ENCODE results near the gene FXYD6.

Gene FXYD6

DNA sequence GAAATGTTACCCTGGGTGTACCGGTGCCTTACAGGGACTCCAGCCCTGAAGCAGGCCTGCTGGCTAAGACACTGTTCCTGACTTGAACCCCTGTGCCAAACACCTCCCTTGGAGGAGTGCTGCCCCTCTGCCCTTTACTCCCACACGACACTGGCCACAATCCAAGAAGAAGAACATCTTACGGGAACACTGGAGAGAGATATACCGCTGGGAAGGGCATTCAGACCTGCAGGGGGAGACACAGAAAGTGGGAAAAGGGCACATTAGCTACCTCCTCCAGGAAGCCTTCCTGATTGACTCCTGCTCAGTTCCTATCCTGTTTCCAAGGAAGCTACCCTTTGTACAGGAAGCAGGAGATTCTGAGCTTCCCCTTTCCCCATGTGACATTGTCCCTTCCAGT, 34.1 kb upstream of the FXYD6 start:
- no peak for DNase-seq

DNA sequence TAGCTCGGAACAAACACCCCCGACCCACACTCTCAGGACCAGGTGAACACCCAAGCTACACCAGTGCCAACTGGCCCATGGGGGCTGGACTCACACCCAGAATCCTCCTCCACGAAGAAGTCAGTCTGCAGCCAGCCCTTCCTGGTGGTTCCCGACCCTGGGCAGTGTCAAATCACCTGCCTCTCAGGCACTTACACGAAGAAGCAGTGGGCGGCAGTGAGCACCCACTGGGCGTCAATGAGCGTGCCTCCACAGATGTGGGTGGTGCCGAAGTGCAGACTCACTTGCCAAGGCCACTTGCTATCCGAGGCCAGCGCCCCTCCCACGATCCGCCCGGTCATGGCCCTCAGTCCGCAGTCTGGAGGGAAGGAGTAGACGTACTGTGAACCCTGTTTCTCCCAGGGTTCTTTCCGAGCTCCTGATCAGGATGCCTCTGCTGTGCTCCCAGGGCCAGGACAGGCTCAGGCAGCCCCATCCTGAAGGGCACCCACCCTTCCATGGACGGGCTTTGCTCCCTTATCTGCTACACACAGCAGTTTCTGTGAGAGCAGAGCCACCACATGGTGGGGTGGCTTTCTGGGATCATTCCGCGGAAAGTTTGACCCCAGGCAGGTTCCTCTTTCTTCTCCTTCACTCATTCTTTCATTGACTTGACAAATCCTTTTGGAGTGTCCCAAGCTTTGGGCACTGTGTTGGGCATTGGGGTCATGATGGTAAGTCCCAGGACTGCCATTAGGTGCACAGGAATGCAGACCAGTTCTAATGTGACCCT, 33.3 kb upstream of the FXYD6 start:
- DNase-seq, result no peak

GRCh38 chr11:117908959-117909610, 32.6 kb upstream of the FXYD6 start:
- DNase-seq, result no peak

DNA sequence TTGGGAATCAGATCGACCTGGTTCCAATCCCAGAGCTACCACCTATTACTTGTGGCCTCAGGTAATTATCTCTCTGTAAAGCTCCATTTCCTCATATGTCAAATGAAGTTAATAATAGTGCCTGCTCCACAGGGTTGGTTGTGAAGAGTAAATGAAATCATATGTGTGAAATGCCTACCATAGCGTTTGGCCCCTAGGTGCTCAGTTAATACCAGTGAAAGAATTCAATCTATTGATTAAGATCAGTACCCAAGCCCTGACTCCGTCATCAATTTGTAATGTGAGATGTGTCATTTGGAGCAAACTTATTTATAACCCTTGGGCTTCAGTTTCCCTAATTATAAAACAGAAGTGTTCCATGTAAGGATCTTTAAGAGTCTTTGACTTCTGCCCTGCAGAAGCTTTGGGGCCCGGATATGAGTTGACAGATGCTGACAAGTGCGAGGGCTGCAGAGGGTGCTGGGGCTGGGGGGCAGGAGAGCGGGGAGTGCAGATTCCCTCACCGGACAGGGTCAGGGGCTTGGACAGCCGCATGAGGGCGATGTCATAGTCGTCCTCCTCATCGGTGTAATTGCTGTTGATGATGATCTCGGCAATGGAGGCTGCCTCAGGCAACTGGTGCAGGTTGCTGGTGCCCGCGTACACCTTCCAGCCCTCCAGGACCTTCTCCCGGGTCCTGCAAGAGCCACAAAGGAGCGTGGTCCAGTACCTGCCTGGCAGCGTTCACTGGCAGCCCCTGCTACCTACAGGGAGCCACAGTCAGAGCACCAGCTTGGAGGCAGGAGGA, 31.8 kb upstream of the FXYD6 start:
- no peak for DNase-seq

- DNase-seq, result peak; percentile 77
Observed at GRCh38 chr11:117907276-117908108, 31.0 kb upstream of the FXYD6 start.

DNA sequence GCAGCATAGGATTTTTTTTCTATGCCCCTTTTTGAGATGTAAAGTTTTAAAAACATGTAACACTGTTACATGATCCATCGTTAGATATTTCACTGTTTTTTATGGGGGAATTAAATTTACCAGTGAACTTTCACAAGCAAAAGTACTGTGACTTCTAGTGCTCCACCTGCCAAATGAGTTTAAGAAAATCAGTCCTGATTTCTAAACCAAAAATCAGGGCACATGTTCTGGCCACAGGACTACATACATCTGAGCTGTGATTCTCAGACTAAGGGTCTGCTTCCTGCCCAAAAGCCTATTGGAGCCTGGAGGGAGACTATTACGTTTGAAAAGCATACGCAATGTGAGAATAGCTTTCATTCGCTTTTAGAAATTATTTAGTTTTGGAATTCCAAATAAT, 30.3 kb upstream of the FXYD6 start:
- no peak for DNase-seq

GRCh38 chr11:117906126-117906525, 29.7 kb upstream of the FXYD6 start:
- DNase-seq, result no peak

GRCh38 chr11:117905524-117905923, 29.1 kb upstream of the FXYD6 start:
- DNase-seq, result no peak

DNA sequence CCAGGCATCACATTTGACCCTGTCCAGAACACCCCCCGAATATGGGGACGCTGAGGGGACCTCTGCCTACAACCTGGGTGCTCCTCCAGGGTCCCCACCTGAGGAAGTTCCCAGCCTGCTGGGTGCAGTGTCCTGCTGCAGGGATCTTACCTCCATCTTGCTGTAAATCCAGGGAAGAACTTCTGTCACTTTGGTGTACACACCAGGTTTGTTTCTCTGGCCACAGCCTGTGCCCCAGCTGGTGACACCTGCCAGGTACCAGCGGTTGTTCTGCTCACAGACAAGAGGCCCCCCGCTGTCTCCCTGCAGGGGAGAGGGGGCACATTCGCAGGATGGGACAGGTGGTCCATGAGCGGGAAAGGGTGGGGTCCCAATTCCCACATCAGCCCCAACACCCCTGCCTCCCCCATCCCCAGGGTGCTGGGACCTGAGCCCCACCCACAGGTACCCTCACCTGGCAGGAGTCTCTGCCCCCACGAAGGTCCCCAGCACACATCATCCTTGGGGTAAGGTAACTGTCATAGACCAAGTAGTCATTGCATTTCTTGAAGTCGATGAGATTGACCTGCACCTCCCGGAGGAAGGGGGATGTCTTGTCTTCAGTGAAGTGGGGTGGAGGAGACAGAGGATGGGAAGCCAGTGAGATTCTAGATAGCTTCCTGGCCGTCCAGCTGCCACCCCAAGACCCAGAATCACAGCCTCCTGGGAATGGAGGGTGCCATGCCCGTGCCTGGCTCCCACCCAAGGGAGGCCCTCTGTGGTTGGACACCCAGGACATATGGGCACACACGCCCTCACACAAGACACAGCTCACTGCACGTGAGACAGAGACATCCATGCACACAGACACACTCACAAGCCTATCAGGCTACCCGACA, 27.3 kb upstream of the FXYD6 start:
- no peak for DNase-seq

- DNase-seq, result no peak
Observed at GRCh38 chr11:117902001-117902845, 25.8 kb upstream of the FXYD6 start.

DNA sequence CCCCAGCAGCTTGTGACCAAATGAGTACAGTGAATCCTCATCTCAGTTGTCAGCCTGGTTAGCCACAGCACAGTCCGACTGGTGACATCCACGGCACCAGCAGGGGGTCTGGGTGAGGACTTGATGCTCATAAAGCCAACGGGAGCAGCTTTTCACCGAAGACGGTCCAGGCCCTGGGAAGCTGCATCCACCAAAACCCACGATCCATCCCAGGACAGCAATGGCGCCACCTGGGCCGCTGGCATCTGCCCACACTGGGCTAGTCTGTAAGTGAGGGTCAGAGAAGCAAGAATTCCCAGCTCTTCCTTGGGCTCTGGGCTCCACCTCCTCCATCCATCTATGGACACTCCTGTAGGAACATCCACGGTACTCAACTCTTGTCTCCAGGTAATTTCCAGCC, 25.1 kb upstream of the FXYD6 start:
- DNase-seq, result no peak

- no peak for DNase-seq
Observed at GRCh38 chr11:117900720-117901440, 24.4 kb upstream of the FXYD6 start.

DNA sequence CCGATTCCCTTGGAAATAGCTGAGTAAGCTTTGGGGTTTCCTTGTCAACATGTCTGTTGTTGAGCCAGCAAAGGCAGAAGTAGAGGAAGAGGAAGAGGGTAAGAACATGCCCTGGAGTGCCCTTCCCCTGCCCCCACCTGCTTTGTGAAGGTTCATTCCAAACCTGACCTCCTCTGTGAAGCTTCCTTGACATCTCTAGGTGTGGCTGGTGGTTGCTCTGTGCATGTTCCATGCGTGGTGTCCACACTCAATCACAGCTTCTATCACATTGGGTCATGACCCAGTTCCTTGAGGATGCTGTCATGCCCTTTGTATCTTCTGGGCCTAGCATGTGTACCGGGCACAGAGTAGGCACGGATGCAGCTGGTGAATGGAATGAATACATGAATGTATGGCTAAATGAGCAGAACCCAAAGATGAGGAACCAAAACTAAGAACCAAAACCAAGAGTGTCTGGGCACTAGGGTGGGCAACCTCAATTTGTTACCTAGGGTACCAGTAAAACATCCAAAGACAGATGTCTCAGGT, 23.7 kb upstream of the FXYD6 start:
- DNase-seq, result peak; percentile 3

DNA sequence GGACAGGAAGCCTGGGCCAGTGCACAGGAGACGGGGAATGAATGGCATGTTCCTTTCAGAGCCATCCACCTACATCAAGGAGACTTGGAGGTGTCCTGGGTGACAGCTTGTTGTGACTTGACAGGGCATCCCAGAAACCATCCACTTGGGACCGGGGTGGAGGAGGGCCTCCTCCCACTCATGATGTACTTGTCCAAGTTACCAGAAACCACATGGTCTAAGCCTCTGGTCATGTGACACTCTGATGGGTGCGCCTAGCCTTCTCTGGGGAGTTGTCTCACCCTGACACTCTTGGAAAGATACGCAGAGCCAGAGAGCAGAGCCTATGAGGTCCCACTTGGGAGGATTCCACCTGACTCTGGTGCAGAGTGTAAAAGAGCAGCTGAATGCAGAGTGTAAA, 21.6 kb upstream of the FXYD6 start:
- DNase-seq, result no peak

GRCh38 chr11:117892651-117893050, 16.2 kb upstream of the FXYD6 start:
- no peak for DNase-seq

DNA sequence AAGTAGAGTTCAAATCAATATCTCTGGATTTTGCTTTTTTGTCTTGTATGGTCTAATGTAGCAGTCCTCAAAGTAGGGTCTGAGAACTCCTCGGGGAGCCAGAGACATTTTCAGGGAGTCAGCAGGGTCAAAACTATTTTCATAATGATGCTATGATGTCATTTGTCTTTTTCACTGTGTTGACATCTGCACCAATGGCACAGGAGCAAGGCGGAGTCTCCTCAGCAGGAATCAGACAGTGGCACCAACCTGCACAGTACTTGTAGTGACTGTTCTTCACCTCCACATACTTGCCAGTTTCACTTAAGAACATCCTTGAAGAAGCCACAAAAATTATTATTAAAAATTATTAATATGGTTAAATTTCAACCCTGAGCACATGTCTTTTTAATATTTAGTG, 14.9 kb upstream of the FXYD6 start:
- no peak for DNase-seq

DNA sequence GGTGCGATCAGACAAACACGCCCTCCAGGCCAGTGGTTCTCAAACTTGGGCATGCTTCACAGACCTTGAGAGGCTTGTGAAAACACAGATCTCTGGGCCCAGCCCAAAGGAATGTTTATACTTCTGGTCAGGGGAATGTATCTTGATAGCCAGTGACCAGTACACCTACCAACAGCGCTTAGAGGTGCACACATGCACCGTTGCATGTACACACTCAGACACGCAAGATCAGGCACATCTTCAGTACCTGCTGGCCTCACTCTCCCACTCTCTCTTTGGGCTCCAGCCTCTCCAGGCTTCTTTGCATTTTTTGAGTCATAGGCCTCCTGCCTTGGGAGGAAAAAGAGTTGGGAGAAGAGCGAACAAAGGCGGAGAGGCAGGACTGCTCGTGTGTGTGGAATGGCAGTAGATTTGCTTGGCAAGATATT, 11.7 kb upstream of the FXYD6 start:
- DNase-seq, result no peak

GRCh38 chr11:117887431-117888138, 11.1 kb upstream of the FXYD6 start:
- no peak for DNase-seq

DNA sequence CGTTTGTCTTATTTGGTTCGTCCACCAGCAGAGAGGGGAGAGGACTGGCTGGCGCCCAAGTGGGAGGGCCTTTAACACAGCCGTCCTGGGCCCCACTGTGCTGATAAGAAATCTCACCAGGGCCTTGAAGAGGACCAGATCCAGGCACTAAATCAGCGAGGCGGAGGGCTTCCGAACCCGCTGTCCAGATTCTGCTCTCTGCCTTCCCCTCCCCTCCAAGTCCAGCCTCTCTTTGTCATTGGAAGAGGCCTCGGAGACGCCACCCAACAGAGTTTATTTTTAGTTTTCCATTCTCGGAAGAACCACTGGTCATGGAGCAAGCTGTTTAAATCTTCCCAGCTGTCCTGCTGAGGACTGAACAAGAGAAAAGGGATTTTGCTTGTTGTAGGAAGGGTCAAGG, 9.3 kb upstream of the FXYD6 start:
- DNase-seq, result no peak
